ENCODE measurements around the gene PPP1R13L.
A peak's percentile ranks its signal among the peaks of the same experiment; 100 is the strongest.
"Not testable (repeated sequence)": the region's sequence is repeated elsewhere in the genome, so short reads cannot be mapped to it uniquely, and the experiment has no call there.

Gene PPP1R13L

DNA sequence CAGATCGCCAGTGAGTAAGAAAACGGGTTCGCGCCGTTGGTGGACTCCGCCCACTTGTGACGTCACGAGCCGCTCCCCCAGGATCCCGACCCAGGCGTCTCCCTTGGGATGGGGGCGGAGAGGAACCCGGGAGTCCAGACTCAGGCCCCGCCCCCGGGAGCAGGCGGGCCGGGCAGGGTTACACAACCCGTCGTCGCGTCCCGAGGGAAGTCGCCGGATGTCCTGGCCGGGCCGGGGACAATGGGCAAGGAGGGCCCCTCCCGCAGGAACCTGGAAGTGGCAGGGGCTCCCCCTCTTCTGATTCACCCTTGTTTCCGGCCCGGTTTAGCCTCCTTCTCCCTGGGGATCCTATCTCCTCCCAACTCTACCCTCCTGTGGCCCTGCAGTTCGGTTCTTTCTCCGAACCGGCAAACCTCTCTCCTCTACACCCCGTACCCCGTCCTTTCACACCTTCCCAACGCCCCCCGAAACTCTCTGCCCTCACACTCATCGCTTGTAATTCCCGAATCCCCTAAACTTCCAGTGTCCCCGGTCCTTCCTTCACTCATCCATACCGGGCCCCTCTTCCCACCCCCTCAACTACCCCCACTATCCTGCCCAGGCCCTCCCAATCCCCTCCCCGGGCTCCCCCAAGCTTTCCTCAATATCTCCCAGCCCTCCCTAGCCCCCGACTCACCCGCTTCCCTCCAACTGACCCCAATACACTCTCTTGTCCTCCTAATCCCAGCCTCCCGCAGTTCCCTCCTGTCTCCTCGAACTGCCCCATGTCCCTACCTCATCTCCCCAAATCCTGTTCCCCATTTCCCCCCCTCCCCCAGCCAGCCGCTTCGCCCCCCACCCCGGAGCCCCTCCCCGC is 38.8 kb upstream of the PPP1R13L start:
- H3K27ac ChIP-seq (ENCODE audit: low read length): peak overlapping the region; percentile 92
- H3K9me3 ChIP-seq (ENCODE audit: control insufficient read depth in 1 of 2, low read length in 2 of 2): no peaks in the 10 kb centered on the region
- peaks cover 3 to 30% of the 10 kb centered on the region in 2 donors for H3K4me1 ChIP-seq (ENCODE audit: control insufficient read depth in 1 of 2, insufficient read depth in 2 of 2, low read length in 2 of 2)
- peaks cover 0 to 4% of the 10 kb centered on the region in 2 donors for H3K36me3 ChIP-seq (ENCODE audit: control insufficient read depth in 1 of 2, insufficient read depth in 2 of 2, low read length in 2 of 2)
- H3K27me3 ChIP-seq (ENCODE audit: low read depth, low read length): no peaks in the 10 kb centered on the region
- H3K4me3 ChIP-seq (ENCODE audit: low read depth in 1 of 2, low read length in 2 of 2): peak overlapping the region; percentile 47 to 65

DNA sequence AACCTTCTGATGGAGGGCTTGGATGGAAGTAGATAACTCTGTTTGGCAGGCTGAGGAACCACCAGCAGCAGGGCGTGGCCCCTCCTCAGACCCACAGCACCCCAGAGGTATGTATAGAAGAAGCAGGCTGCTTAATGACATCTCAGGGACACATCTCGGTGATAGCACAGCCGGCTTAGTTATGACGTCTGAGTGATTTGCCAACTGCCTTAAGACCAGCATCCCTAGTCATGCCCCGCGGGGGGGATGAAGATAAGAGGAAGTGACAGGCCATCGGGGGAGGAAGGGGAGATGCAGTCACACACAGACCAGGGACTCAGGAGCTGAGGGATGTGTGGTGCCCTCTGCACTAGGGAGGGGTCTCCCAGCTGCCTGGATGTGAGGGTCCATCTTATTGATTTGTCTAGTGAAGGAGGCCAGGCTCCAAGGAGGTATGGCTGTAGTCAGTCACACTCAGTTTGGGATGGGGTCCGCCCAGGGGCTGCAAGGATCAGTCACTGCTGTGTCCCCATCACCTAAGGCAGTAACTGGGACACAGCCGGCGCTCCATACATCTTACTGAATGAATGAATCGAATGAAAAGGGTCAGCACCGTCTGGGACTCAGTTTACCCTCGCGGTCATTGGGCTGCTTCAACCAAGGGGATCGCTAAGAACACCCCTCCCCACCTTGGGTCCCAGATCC is 38.1 kb upstream of the PPP1R13L start:
- Histone ChIP-seq H3K36me3 (ENCODE audit: control insufficient read depth in 1 of 2, insufficient read depth in 2 of 2, low read length in 2 of 2) (peaks cover 0 to 4% of the 10 kb centered on the region in 2 donors), H3K27ac (ENCODE audit: low read length) (peak overlapping the region; percentile 60), H3K4me3 (ENCODE audit: low read depth in 1 of 2, low read length in 2 of 2) (peak overlapping the region; percentile 47 to 65), H3K9me3 (ENCODE audit: control insufficient read depth in 1 of 2, low read length in 2 of 2) (no peaks in the 10 kb centered on the region), H3K27me3 (ENCODE audit: low read depth, low read length) (no peaks in the 10 kb centered on the region), H3K4me1 (ENCODE audit: control insufficient read depth in 1 of 2, insufficient read depth in 2 of 2, low read length in 2 of 2) (peaks cover 3 to 29% of the 10 kb centered on the region in 2 donors)

DNA sequence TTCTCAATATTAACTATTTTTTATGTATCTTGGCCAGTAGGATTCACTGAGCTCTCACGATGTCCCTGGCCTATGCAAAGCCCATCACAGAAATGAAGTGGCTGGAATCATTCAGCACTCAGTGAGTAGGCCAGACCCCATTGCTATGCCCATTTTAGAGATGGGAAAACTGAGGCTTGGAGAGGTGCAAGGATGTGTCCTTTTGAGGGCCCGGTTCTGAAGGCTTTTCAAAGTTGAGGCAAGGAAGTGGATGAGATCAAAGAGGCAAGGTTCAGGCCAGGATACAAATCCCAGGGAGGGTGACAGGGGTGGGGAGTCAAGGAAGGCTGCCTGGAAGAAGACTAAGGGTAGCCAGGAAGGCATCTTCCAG is 37.5 kb upstream of the PPP1R13L start:
- Histone ChIP-seq H3K27ac (ENCODE audit: low read length) (peak overlapping the region; percentile 60), H3K27me3 (ENCODE audit: low read depth, low read length) (no peaks in the 10 kb centered on the region), H3K36me3 (ENCODE audit: control insufficient read depth in 1 of 2, insufficient read depth in 2 of 2, low read length in 2 of 2) (peaks cover 0 to 4% of the 10 kb centered on the region in 2 donors), H3K4me3 (ENCODE audit: low read depth in 1 of 2, low read length in 2 of 2) (no peak overlapping the region), H3K4me1 (ENCODE audit: control insufficient read depth in 1 of 2, insufficient read depth in 2 of 2, low read length in 2 of 2) (peaks cover 3 to 29% of the 10 kb centered on the region in 2 donors), H3K9me3 (ENCODE audit: control insufficient read depth in 1 of 2, low read length in 2 of 2) (no peaks in the 10 kb centered on the region)

GRCh38 chr19:45440873-45441654 is 36.2 kb upstream of the PPP1R13L start:
- Histone ChIP-seq H3K27me3 (ENCODE audit: low read depth, low read length) (no peaks in the 10 kb centered on the region), H3K27ac (ENCODE audit: low read length) (peak overlapping the region; percentile 72), H3K4me1 (ENCODE audit: control insufficient read depth in 1 of 2, insufficient read depth in 2 of 2, low read length in 2 of 2) (peaks cover 3 to 29% of the 10 kb centered on the region in 2 donors), H3K4me3 (ENCODE audit: low read depth in 1 of 2, low read length in 2 of 2) (no peak overlapping the region), H3K36me3 (ENCODE audit: control insufficient read depth in 1 of 2, insufficient read depth in 2 of 2, low read length in 2 of 2) (peaks cover 0 to 4% of the 10 kb centered on the region in 2 donors), H3K9me3 (ENCODE audit: control insufficient read depth in 1 of 2, low read length in 2 of 2) (no peaks in the 10 kb centered on the region)

DNA sequence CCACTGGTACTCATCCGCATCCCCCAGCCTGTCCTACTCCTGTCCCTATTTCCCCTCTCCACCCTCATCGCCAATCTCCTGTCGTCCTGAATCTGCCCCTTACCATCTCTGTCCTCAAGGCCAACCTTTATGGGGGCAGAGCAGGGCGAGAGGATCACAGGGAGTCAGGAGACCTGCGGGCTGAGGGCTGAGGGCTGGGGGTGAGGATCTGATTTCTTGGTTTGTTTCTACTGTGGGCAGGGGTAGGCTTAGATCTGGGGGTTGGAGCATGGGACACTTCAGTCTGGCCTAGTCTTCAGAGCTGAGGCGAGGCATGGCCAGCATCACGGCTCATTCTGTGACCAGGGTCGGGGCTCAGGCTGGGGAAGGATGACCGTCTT is 35.4 kb upstream of the PPP1R13L start:
- Histone ChIP-seq H3K36me3 (ENCODE audit: control insufficient read depth in 1 of 2, insufficient read depth in 2 of 2, low read length in 2 of 2) (peaks cover 0 to 4% of the 10 kb centered on the region in 2 donors), H3K9me3 (ENCODE audit: control insufficient read depth in 1 of 2, low read length in 2 of 2) (no peaks in the 10 kb centered on the region), H3K27me3 (ENCODE audit: low read depth, low read length) (no peaks in the 10 kb centered on the region), H3K27ac (ENCODE audit: low read length) (peak overlapping the region; percentile 72), H3K4me1 (ENCODE audit: control insufficient read depth in 1 of 2, insufficient read depth in 2 of 2, low read length in 2 of 2) (peaks cover 3 to 25% of the 10 kb centered on the region in 2 donors), H3K4me3 (ENCODE audit: low read depth in 1 of 2, low read length in 2 of 2) (peak overlapping the region; percentile 16 to 67)

DNA sequence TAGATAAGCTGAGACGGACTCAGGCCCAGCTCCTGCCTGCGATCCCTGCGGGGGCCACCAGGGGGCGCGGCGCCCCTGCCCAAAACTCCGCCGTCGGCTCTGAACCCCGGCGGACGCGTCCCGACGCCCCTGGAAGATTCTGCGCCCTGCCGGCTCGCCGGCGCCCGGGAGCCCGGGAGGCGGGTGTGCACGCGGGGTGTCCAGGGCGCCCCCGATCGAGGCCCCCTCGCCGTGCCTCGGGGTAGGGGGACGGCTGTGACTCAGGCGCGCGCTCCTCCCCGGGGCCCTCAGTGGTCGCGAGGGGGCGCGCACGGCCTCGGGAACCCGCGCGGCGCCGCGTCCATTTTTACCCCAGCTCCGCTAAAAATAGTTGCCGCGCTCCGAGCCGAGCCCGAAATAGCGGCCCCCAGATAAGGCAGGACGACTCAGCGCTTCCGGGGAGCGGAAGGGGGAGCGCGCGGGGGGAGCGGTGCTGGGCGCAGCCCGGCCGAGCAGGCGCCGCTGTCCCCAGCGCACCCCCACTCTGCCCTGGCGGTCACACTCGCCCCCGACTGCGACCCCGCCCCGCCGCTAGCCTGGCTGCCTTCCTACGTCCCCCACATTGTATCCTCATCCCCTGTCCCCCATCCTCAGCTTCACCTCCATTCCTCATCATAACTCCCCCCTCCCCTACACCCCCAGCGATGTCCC is 34.8 kb upstream of the PPP1R13L start:
- H3K27me3 ChIP-seq (ENCODE audit: low read depth, low read length): no peaks in the 10 kb centered on the region
- peak overlapping the region; percentile 16 to 67 for H3K4me3 ChIP-seq (ENCODE audit: low read depth in 1 of 2, low read length in 2 of 2)
- peak overlapping the region; percentile 72 for H3K27ac ChIP-seq (ENCODE audit: low read length)
- no peaks in the 10 kb centered on the region for H3K9me3 ChIP-seq (ENCODE audit: control insufficient read depth in 1 of 2, low read length in 2 of 2)
- peaks cover 3 to 20% of the 10 kb centered on the region in 2 donors for H3K4me1 ChIP-seq (ENCODE audit: control insufficient read depth in 1 of 2, insufficient read depth in 2 of 2, low read length in 2 of 2)
- peaks cover 0 to 4% of the 10 kb centered on the region in 2 donors for H3K36me3 ChIP-seq (ENCODE audit: control insufficient read depth in 1 of 2, insufficient read depth in 2 of 2, low read length in 2 of 2)

DNA sequence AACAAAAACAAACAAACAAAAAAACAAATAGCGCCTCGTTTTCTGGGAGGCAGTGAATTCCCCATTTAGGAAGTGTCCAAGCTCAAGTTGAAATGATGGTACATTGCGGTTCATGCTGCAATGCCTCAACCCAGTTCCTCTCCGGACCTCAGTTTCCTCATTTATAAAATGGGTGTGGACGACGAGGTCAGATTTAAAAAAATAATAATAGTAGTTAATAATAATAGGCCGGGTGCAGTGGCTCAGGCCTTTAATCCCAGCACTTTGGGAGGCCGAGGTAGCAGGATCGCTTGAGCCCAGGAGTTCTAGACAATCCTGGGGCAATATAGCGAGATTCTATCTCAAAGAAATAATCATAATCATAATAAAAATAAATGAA is 34.3 kb upstream of the PPP1R13L start:
- peak overlapping the region in 1 of 2 donors; percentile 67 for H3K4me3 ChIP-seq (ENCODE audit: low read depth in 1 of 2, low read length in 2 of 2)
- H3K36me3 ChIP-seq (ENCODE audit: control insufficient read depth in 1 of 2, insufficient read depth in 2 of 2, low read length in 2 of 2): peaks cover 0 to 4% of the 10 kb centered on the region in 2 donors
- no peaks in the 10 kb centered on the region for H3K27me3 ChIP-seq (ENCODE audit: low read depth, low read length)
- H3K4me1 ChIP-seq (ENCODE audit: control insufficient read depth in 1 of 2, insufficient read depth in 2 of 2, low read length in 2 of 2): peaks cover 3 to 15% of the 10 kb centered on the region in 2 donors
- H3K27ac ChIP-seq (ENCODE audit: low read length): no peak overlapping the region
- H3K9me3 ChIP-seq (ENCODE audit: control insufficient read depth in 1 of 2, low read length in 2 of 2): no peaks in the 10 kb centered on the region

DNA sequence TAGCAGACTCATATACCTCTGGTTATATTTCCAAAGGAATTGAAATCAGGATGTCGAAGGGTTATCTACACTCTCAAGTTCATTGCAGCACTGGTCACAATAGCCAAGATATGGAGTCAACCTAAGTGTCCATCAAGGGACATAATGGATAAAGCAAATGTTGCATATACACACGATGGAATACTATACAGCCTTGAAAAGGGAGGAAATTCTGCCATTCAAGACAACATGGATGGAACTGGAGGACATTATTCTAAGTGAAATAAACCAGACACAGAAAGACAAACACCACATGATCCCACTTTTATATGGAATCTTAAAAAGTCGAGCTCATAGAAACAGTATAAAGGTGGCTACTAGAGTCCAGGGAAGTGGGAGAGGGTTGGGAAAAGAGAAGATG is 32.5 kb upstream of the PPP1R13L start:
- no peak overlapping the region for H3K4me3 ChIP-seq (ENCODE audit: low read depth in 1 of 2, low read length in 2 of 2)
- no peaks in the 10 kb centered on the region for H3K36me3 ChIP-seq (ENCODE audit: control insufficient read depth in 1 of 2, insufficient read depth in 2 of 2, low read length in 2 of 2)
- no peak overlapping the region for H3K27ac ChIP-seq (ENCODE audit: low read length)
- no peaks in the 10 kb centered on the region for H3K27me3 ChIP-seq (ENCODE audit: low read depth, low read length)
- no peaks in the 10 kb centered on the region for H3K9me3 ChIP-seq (ENCODE audit: control insufficient read depth in 1 of 2, low read length in 2 of 2)
- peaks cover 3 to 5% of the 10 kb centered on the region in 2 donors for H3K4me1 ChIP-seq (ENCODE audit: control insufficient read depth in 1 of 2, insufficient read depth in 2 of 2, low read length in 2 of 2)

DNA sequence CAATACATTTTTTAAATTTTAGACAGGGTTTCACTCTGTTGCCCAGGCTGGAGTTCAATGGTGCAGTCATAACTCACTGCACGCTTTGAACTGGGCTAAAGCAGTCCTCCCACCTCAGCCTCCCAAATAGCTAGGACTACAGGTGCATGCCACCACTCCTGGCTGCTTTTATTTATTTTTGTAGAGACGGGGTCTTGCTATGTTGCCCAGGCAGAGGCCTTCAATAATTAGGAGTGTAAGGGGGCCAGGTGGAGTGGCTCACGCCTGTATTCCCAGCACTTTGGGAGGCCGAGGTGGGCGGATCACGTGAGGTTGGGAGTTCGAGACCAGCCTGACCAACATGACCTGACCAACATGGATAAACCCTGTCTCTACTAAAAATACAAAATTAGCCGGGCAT is 27.7 kb upstream of the PPP1R13L start:
- H3K9me3 ChIP-seq (ENCODE audit: control insufficient read depth in 1 of 2, low read length in 2 of 2); H3K4me3 ChIP-seq (ENCODE audit: low read depth in 1 of 2, low read length in 2 of 2); H3K27ac ChIP-seq (ENCODE audit: low read length); H3K27me3 ChIP-seq (ENCODE audit: low read depth, low read length); H3K36me3 ChIP-seq (ENCODE audit: control insufficient read depth in 1 of 2, insufficient read depth in 2 of 2, low read length in 2 of 2); H3K4me1 ChIP-seq (ENCODE audit: control insufficient read depth in 1 of 2, insufficient read depth in 2 of 2, low read length in 2 of 2): not testable (repeated sequence)

- H3K9me3 ChIP-seq (ENCODE audit: control insufficient read depth in 1 of 2, low read length in 2 of 2); H3K4me3 ChIP-seq (ENCODE audit: low read depth in 1 of 2, low read length in 2 of 2); H3K4me1 ChIP-seq (ENCODE audit: control insufficient read depth in 1 of 2, insufficient read depth in 2 of 2, low read length in 2 of 2); H3K27me3 ChIP-seq (ENCODE audit: low read depth, low read length); H3K27ac ChIP-seq (ENCODE audit: low read length); H3K36me3 ChIP-seq (ENCODE audit: control insufficient read depth in 1 of 2, insufficient read depth in 2 of 2, low read length in 2 of 2): not testable (repeated sequence)
Measured at GRCh38 chr19:45431008-45431407, 26.1 kb upstream of the PPP1R13L start.

DNA sequence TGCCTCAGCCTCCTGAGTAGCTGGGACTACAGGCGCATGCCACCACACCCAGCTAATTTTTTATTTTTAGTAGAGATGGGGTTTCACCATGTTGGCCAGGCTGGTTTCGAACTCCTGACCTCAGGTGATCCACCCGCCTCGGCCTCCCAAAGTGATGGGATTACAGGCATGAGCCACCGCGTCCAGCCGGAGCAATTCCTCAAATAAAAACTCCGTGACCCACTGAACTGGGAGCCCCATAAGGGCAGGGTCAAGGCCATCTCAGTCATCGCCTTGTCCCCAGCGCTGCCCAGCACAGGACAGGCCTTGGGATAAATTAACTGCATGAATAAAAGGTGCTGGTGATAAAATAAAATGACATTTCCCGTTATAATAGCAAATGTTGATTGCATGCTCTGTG is 25.0 kb upstream of the PPP1R13L start:
- H3K36me3 ChIP-seq (ENCODE audit: control insufficient read depth in 1 of 2, insufficient read depth in 2 of 2, low read length in 2 of 2); H3K27ac ChIP-seq (ENCODE audit: low read length); H3K9me3 ChIP-seq (ENCODE audit: control insufficient read depth in 1 of 2, low read length in 2 of 2); H3K27me3 ChIP-seq (ENCODE audit: low read depth, low read length); H3K4me3 ChIP-seq (ENCODE audit: low read depth in 1 of 2, low read length in 2 of 2); H3K4me1 ChIP-seq (ENCODE audit: control insufficient read depth in 1 of 2, insufficient read depth in 2 of 2, low read length in 2 of 2): not testable (repeated sequence)
